ENCODE data around the gene VSIG1. TPM values are rescaled to one million over a fixed set of nuclear protein-coding genes. Genes with fewer than 3 reads are reported as not detected.

The VSIG1 gene
- total and polyA plus RNA-seq, 2 experiments from 2014 or later, result 1.2 to 1.7 TPM

DNA sequence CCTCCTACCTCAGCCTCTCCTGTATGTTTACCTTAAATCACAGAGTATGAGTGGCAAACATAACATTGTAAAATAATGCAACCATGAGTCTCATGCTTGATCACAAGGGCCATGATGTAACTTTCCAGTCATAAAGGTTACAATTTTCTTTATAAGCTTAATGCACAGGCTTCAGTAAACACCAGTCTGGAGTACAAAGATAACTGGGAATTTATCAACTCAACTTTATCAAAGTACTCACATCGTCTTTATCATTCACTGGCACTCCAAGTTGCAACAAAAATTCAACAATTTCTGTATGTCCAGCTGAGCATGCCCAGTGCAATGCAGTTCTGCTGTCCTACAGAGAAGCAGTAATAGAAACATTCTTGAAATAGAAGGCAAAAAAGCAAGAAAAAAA, 43.6 kb downstream of the VSIG1 start:
- ATAC-seq, result no peak
- TF ChIP-seq NANOG (IDR thresholded peaks at IDR 0.05; ENCODE audit: borderline replicate concordance) (no peak), EZH2phosphoT487 (IDR thresholded peaks at IDR 0.05; ENCODE audit: unreplicated experiment) (no peak), JUNB (IDR thresholded peaks at IDR 0.05; ENCODE audit: unreplicated experiment) (no peak), EZH2 (IDR thresholded peaks at IDR 0.05; ENCODE audit: low read depth, unreplicated experiment) (no peak)
- TF ChIP-seq, protein P1, sequence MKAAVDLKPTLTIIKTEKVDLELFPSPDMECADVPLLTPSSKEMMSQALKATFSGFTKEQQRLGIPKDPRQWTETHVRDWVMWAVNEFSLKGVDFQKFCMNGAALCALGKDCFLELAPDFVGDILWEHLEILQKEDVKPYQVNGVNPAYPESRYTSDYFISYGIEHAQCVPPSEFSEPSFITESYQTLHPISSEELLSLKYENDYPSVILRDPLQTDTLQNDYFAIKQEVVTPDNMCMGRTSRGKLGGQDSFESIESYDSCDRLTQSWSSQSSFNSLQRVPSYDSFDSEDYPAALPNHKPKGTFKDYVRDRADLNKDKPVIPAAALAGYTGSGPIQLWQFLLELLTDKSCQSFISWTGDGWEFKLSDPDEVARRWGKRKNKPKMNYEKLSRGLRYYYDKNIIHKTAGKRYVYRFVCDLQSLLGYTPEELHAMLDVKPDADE (IDR thresholded peaks at IDR 0.05), result no peak
- TF ChIP-seq, protein P2, sequence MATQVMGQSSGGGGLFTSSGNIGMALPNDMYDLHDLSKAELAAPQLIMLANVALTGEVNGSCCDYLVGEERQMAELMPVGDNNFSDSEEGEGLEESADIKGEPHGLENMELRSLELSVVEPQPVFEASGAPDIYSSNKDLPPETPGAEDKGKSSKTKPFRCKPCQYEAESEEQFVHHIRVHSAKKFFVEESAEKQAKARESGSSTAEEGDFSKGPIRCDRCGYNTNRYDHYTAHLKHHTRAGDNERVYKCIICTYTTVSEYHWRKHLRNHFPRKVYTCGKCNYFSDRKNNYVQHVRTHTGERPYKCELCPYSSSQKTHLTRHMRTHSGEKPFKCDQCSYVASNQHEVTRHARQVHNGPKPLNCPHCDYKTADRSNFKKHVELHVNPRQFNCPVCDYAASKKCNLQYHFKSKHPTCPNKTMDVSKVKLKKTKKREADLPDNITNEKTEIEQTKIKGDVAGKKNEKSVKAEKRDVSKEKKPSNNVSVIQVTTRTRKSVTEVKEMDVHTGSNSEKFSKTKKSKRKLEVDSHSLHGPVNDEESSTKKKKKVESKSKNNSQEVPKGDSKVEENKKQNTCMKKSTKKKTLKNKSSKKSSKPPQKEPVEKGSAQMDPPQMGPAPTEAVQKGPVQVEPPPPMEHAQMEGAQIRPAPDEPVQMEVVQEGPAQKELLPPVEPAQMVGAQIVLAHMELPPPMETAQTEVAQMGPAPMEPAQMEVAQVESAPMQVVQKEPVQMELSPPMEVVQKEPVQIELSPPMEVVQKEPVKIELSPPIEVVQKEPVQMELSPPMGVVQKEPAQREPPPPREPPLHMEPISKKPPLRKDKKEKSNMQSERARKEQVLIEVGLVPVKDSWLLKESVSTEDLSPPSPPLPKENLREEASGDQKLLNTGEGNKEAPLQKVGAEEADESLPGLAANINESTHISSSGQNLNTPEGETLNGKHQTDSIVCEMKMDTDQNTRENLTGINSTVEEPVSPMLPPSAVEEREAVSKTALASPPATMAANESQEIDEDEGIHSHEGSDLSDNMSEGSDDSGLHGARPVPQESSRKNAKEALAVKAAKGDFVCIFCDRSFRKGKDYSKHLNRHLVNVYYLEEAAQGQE (IDR thresholded peaks at IDR 0.05; ENCODE audit: unreplicated experiment), result no peak
- TF ChIP-seq, protein P3, sequence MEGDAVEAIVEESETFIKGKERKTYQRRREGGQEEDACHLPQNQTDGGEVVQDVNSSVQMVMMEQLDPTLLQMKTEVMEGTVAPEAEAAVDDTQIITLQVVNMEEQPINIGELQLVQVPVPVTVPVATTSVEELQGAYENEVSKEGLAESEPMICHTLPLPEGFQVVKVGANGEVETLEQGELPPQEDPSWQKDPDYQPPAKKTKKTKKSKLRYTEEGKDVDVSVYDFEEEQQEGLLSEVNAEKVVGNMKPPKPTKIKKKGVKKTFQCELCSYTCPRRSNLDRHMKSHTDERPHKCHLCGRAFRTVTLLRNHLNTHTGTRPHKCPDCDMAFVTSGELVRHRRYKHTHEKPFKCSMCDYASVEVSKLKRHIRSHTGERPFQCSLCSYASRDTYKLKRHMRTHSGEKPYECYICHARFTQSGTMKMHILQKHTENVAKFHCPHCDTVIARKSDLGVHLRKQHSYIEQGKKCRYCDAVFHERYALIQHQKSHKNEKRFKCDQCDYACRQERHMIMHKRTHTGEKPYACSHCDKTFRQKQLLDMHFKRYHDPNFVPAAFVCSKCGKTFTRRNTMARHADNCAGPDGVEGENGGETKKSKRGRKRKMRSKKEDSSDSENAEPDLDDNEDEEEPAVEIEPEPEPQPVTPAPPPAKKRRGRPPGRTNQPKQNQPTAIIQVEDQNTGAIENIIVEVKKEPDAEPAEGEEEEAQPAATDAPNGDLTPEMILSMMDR (conservative IDR thresholded peaks at IDR 0.05; ENCODE audit: low read depth in 2 of 2), result no peak
- TF ChIP-seq, protein P4, sequence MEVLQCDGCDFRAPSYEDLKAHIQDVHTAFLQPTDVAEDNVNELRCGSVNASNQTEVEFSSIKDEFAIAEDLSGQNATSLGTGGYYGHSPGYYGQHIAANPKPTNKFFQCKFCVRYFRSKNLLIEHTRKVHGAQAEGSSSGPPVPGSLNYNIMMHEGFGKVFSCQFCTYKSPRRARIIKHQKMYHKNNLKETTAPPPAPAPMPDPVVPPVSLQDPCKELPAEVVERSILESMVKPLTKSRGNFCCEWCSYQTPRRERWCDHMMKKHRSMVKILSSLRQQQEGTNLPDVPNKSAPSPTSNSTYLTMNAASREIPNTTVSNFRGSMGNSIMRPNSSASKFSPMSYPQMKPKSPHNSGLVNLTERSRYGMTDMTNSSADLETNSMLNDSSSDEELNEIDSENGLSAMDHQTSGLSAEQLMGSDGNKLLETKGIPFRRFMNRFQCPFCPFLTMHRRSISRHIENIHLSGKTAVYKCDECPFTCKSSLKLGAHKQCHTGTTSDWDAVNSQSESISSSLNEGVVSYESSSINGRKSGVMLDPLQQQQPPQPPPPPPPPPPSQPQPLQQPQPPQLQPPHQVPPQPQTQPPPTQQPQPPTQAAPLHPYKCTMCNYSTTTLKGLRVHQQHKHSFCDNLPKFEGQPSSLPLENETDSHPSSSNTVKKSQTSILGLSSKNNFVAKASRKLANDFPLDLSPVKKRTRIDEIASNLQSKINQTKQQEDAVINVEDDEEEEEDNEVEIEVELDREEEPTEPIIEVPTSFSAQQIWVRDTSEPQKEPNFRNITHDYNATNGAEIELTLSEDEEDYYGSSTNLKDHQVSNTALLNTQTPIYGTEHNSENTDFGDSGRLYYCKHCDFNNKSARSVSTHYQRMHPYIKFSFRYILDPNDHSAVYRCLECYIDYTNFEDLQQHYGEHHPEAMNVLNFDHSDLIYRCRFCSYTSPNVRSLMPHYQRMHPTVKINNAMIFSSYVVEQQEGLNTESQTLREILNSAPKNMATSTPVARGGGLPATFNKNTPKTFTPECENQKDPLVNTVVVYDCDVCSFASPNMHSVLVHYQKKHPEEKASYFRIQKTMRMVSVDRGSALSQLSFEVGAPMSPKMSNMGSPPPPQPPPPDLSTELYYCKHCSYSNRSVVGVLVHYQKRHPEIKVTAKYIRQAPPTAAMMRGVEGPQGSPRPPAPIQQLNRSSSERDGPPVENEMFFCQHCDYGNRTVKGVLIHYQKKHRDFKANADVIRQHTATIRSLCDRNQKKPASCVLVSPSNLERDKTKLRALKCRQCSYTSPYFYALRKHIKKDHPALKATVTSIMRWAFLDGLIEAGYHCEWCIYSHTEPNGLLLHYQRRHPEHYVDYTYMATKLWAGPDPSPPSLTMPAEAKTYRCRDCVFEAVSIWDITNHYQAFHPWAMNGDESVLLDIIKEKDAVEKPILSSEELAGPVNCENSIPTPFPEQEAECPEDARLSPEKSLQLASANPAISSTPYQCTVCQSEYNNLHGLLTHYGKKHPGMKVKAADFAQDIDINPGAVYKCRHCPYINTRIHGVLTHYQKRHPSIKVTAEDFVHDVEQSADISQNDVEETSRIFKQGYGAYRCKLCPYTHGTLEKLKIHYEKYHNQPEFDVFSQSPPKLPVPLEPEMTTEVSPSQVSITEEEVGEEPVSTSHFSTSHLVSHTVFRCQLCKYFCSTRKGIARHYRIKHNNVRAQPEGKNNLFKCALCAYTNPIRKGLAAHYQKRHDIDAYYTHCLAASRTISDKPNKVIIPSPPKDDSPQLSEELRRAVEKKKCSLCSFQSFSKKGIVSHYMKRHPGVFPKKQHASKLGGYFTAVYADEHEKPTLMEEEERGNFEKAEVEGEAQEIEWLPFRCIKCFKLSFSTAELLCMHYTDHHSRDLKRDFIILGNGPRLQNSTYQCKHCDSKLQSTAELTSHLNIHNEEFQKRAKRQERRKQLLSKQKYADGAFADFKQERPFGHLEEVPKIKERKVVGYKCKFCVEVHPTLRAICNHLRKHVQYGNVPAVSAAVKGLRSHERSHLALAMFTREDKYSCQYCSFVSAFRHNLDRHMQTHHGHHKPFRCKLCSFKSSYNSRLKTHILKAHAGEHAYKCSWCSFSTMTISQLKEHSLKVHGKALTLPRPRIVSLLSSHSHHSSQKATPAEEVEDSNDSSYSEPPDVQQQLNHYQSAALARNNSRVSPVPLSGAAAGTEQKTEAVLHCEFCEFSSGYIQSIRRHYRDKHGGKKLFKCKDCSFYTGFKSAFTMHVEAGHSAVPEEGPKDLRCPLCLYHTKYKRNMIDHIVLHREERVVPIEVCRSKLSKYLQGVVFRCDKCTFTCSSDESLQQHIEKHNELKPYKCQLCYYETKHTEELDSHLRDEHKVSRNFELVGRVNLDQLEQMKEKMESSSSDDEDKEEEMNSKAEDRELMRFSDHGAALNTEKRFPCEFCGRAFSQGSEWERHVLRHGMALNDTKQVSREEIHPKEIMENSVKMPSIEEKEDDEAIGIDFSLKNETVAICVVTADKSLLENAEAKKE (CRISPR knock-in tag; IDR thresholded peaks at IDR 0.05), result no peak
- no peak overlapping the region for H3K4me3 Mint-ChIP-seq

More for the DNA sequence above, 43.6 kb downstream of the VSIG1 start:
- no peak overlapping the region for H2AFZ ChIP-seq
- DNase-seq (ENCODE audit: low spot score), result no peak
- H3K4me3 ChIP-seq, result no peak overlapping the region
- no peaks in the 10 kb centered on the region for H3K27me3 Mint-ChIP-seq (ENCODE audit: insufficient read depth, low read depth, poor library complexity)
- no peak overlapping the region for H3K27ac ChIP-seq (ENCODE audit: low read depth)
- H3F3A ChIP-seq (replicated peaks; ENCODE audit: low read depth), result no peaks in the 10 kb centered on the region
- H3K27me3 ChIP-seq (ENCODE audit: insufficient read depth), result no peaks in the 10 kb centered on the region
- no peaks in the 10 kb centered on the region for H3K9me3 Mint-ChIP-seq
- peaks cover 24% of the 10 kb centered on the region for H3K79me2 ChIP-seq (replicated peaks; ENCODE audit: insufficient read depth)
- no peaks in the 10 kb centered on the region for H4K20me1 ChIP-seq (replicated peaks; ENCODE audit: insufficient read depth)
- H3K27ac Mint-ChIP-seq, result no peak overlapping the region
- H3K9me2 ChIP-seq (ENCODE audit: insufficient read depth), result no peaks in the 10 kb centered on the region
- peaks cover 15% of the 10 kb centered on the region for H3K36me3 Mint-ChIP-seq (ENCODE audit: low read depth)
- H3K4me1 Mint-ChIP-seq, result no peaks in the 10 kb centered on the region
- H3K4me1 ChIP-seq (ENCODE audit: insufficient read depth), result no peaks in the 10 kb centered on the region; the same call in 1 of the 2 replicates
- H3K4me2 ChIP-seq, result no peak overlapping the region
- peaks cover 3% of the 10 kb centered on the region; the same call in 1 of the 2 replicates for H3K36me3 ChIP-seq (ENCODE audit: insufficient read depth)
